Activated gamma-delta T cell (primary cell): Measurements from ENCODE around the gene GH2.
"Not testable (repeated sequence)": the region's sequence is repeated elsewhere in the genome, so short reads cannot be mapped to it uniquely, and the experiment has no call there.

Source experiments
- DNase-seq: peaks from one replicate; lab custom pipeline; 2025; lab: John Stamatoyannopoulos, UW

The GH2 gene

GRCh38 chr17:63911041-63911635 lies 29.4 kb upstream of the GH2 start, which contains the start of gene CSHL1:
Gene CSHL1, minus strand, starts transcription at chr17:63911258. Its CDS starts 62 bp downstream, at chr17:63911196.
- DNase-seq = no peak

GRCh38 chr17:63910096-63910495 lies 28.4 kb upstream of the GH2 start:
- no peak for DNase-seq

- not testable (repeated sequence) for DNase-seq
Measured at GRCh38 chr17:63909586-63909985, 27.8 kb upstream of the GH2 start.

- DNase-seq = not testable (repeated sequence)
Measured at GRCh38 chr17:63907161-63907778, 25.5 kb upstream of the GH2 start.

- DNase-seq = not testable (repeated sequence)
Measured at GRCh38 chr17:63904796-63905195, 23.1 kb upstream of the GH2 start.

GRCh38 chr17:63903787-63904201 lies 22.1 kb upstream of the GH2 start:
- not testable (repeated sequence) for DNase-seq

GRCh38 chr17:63901971-63902370 lies 20.2 kb upstream of the GH2 start:
- not testable (repeated sequence) for DNase-seq

- DNase-seq = not testable (repeated sequence)
Measured at GRCh38 chr17:63898899-63899798, 17.4 kb upstream of the GH2 start.

GRCh38 chr17:63896524-63897354 lies 15.0 kb upstream of the GH2 start, which contains the start of gene CSH1:
Gene CSH1, minus strand, starts transcription at chr17:63896574. Its CDS starts 63 bp downstream, at chr17:63896511.
- not testable (repeated sequence) for DNase-seq

GRCh38 chr17:63894821-63895220 lies 13.1 kb upstream of the GH2 start:
- DNase-seq = not testable (repeated sequence)

- not testable (repeated sequence) for DNase-seq
Measured at GRCh38 chr17:63894021-63894420, 12.3 kb upstream of the GH2 start.

- not testable (repeated sequence) for DNase-seq
Measured at GRCh38 chr17:63892316-63893037, 10.7 kb upstream of the GH2 start.

- DNase-seq = not testable (repeated sequence)
Measured at GRCh38 chr17:63889026-63889848, 7.5 kb upstream of the GH2 start.

GRCh38 chr17:63885119-63885518 lies 3.4 kb upstream of the GH2 start:
- DNase-seq = not testable (repeated sequence)

- not testable (repeated sequence) for DNase-seq
Measured at GRCh38 chr17:63882626-63883126, 932 bp upstream of the GH2 start.

- not testable (repeated sequence) for DNase-seq
Measured at GRCh38 chr17:63881337-63881736, 407 bp downstream of the GH2 start.

- no peak for DNase-seq
Measured at GRCh38 chr17:63880706-63881105, 1.0 kb downstream of the GH2 start.

- DNase-seq = not testable (repeated sequence)
Measured at GRCh38 chr17:63878413-63878812, 3.3 kb downstream of the GH2 start.

GRCh38 chr17:63874693-63875092 lies 7.1 kb downstream of the GH2 start:
- not testable (repeated sequence) for DNase-seq
